ENCODE results near the gene CASP8AP2. TPM values are rescaled to one million over a fixed set of nuclear protein-coding genes. Genes with fewer than 3 reads are reported as not detected.

The CASP8AP2 gene
- total RNA-seq, 2 experiments from 2014 or later: 17.3 to 20.0 TPM

DNA sequence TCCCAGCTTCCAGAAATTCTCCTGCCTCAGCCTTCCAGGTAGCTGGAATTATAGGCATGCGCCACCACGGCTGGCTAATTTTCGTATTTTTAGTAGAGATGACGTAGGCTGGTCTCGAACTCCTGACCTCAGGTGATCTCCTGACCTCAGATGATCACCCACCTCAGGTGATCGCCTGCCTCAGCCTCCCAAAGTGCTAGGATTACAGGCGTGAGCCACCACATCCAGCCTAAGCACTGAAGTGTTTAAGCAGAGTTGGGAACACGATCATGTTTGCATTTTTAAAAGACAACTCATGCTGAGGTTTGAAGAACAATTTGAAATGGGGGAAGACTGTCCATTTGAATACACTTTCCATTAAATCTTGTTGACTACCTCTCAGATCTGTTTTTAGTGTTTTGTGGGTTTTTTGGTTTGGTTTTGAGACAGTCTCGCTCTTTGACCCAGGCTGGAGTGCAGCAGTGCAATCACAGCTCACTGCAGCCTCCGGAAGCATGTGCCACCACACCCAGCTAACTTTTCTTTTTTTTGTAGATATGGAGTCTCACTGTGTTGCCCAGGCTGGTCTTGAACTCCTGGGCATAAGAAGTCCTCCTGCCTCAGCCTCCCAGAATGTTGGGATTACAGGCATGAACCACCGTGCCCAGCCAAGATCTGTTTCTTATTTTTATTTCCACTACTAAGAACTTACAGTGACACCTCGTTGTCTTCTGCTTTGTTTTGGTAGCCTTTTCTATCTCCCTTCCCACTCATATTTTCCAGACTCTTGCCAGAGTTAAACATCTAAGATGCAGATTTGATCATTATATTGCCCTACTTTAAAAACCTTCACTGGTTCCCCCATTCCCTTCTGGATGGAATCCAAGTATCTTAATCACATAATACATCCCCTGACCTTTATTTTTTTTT lies 5.5 kb downstream of the CASP8AP2 start:
- H3K36me3 Mint-ChIP-seq (ENCODE audit: low read depth): peaks cover 57% of the 10 kb centered on the region
- DNase-seq (peak in 12 of 14 experiments; percentile 19 to 73 (median 42)), ATAC-seq (ENCODE audit: poor library complexity) (peak; percentile 79)
- Histone ChIP-seq H3K36me3 (ENCODE audit: insufficient read depth, low read length) (peaks cover 23% of the 10 kb centered on the region), H3K27me3 (ENCODE audit: control insufficient read depth in 1 of 2, insufficient read depth in 2 of 2, low read length in 2 of 2) (no peaks in the 10 kb centered on the region), H3K27ac (ENCODE audit: low read depth in 1 of 2, low read length in 2 of 2) (peak overlapping the region; percentile 56 to 87), H3K4me1 (ENCODE audit: insufficient read depth, low read length) (peaks cover 65% of the 10 kb centered on the region), H3K9me3 (ENCODE audit: control insufficient read depth in 1 of 2, insufficient read depth in 1 of 2, low read length in 2 of 2) (no peaks in the 10 kb centered on the region), H3K4me3 (ENCODE audit: low read length) (peak overlapping the region; percentile 29)
- TF ChIP-seq, protein P1, sequence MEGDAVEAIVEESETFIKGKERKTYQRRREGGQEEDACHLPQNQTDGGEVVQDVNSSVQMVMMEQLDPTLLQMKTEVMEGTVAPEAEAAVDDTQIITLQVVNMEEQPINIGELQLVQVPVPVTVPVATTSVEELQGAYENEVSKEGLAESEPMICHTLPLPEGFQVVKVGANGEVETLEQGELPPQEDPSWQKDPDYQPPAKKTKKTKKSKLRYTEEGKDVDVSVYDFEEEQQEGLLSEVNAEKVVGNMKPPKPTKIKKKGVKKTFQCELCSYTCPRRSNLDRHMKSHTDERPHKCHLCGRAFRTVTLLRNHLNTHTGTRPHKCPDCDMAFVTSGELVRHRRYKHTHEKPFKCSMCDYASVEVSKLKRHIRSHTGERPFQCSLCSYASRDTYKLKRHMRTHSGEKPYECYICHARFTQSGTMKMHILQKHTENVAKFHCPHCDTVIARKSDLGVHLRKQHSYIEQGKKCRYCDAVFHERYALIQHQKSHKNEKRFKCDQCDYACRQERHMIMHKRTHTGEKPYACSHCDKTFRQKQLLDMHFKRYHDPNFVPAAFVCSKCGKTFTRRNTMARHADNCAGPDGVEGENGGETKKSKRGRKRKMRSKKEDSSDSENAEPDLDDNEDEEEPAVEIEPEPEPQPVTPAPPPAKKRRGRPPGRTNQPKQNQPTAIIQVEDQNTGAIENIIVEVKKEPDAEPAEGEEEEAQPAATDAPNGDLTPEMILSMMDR (IDR thresholded peaks at IDR 0.05): no peak
- peak overlapping the region; percentile 90 for H3K27ac Mint-ChIP-seq
- peak overlapping the region; percentile 72 for H3K4me3 Mint-ChIP-seq
- H3K4me1 Mint-ChIP-seq (ENCODE audit: low read depth): peaks cover 66% of the 10 kb centered on the region
- H3K27me3 Mint-ChIP-seq: no peaks in the 10 kb centered on the region
- no peaks in the 10 kb centered on the region for H3K9me3 Mint-ChIP-seq
- intact Hi-C loops (cut with DNase I, micrococcal nuclease): no loop called here
- ChIA-PET CTCF (interaction anchor here (0.7 kb wide), 1 partner anchor 15 kb away, joined by 3 read pairs; the partner anchor contains the start of gene MDN1), POLR2A (interaction anchor here (1.0 to 2.1 kb wide), 3 partner anchors 15 to 755 kb away, joined by 3 to 15 read pairs (median 3); partner anchors contain the start of genes MDN1 and PNRC1)

DNA sequence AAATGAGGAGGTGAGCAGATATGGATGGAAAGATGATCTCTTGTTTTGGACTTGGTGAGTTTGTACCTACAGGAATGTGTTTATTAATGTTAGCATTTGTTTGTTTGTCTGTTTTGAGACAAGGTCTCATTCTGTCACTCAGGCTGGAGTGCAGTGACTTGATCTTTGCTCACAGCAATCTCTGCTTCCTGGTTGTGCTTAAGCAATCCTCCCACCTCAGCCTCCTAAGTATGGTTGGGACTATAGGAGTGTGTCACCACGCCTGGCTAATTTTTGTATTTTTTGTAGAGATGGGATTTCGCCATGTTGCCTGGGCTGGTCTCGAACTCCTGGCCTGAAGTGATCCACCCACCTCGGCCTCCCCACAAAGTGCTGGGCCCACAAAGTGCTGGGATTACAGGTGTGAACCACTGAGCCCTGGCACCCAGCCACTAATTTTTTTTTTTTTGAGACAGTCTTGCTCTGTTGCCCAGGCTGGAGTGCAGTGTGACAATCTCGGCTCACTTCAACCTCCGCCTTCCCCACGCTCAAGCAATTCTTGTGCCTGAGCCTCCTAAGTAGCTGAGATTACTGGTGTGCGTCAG lies 7.1 kb downstream of the CASP8AP2 start:
- Histone ChIP-seq H3K36me3 (ENCODE audit: insufficient read depth, low read length) (peaks cover 28% of the 10 kb centered on the region), H3K27ac (ENCODE audit: low read depth in 1 of 2, low read length in 2 of 2) (no peak overlapping the region), H3K9me3 (ENCODE audit: control insufficient read depth in 1 of 2, insufficient read depth in 1 of 2, low read length in 2 of 2) (no peaks in the 10 kb centered on the region), H3K27me3 (ENCODE audit: control insufficient read depth in 1 of 2, insufficient read depth in 2 of 2, low read length in 2 of 2) (no peaks in the 10 kb centered on the region), H3K4me3 (ENCODE audit: low read length) (no peak overlapping the region), H3K4me1 (ENCODE audit: insufficient read depth, low read length) (peaks cover 64% of the 10 kb centered on the region)
- Mint-ChIP-seq H3K27ac (peak overlapping the region; percentile 71), H3K4me1 (ENCODE audit: low read depth) (peaks cover 62% of the 10 kb centered on the region), H3K9me3 (no peaks in the 10 kb centered on the region), H3K27me3 (no peaks in the 10 kb centered on the region), H3K4me3 (no peak overlapping the region), H3K36me3 (ENCODE audit: low read depth) (peaks cover 57% of the 10 kb centered on the region)
- DNase-seq (no peak), ATAC-seq (ENCODE audit: poor library complexity) (no peak)
- TF ChIP-seq, protein P1 (IDR thresholded peaks at IDR 0.05): no peak
- intact Hi-C loops (cut with DNase I, micrococcal nuclease): no loop called here
- ChIA-PET CTCF (no interaction called here), POLR2A (interaction anchor here (3.1 kb wide), 1 partner anchor 7 kb away, joined by 9 read pairs; the partner anchor contains the start of gene CASP8AP2)

DNA sequence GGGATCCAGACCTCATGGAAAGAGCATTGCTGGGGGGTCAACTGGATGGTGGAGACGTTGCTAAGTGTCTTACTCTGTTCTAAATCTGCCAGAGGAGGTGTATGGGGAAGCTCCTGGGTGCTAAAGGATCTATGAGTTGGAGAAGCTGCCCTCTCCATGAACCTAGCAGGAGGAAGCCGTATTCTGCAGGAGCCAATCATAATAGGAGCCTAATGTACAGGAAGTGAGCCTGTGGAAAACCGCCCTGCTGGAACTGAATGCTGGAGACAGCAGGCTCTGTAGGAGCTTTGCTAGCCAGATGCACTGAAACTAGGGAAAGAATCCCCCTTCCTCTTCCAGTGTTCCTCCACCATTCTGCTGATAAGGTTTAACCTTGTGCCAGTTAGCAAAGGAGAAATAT lies 10.9 kb downstream of the CASP8AP2 start:
- H3K4me1 ChIP-seq (ENCODE audit: insufficient read depth, low read length): peaks cover 52% of the 10 kb centered on the region
- no peaks in the 10 kb centered on the region for H3K9me3 ChIP-seq (ENCODE audit: control insufficient read depth in 1 of 2, insufficient read depth in 1 of 2, low read length in 2 of 2)
- no peak overlapping the region for H3K4me3 ChIP-seq (ENCODE audit: low read length)
- DNase-seq (no peak), ATAC-seq (ENCODE audit: poor library complexity) (no peak)
- TF ChIP-seq, protein P1 (IDR thresholded peaks at IDR 0.05): no peak
- H3K27ac ChIP-seq (ENCODE audit: low read depth in 1 of 2, low read length in 2 of 2): no peak overlapping the region
- H3K9me3 Mint-ChIP-seq: no peaks in the 10 kb centered on the region
- intact Hi-C loops (cut with DNase I, micrococcal nuclease): no loop called here
- peaks cover 12% of the 10 kb centered on the region for H3K36me3 ChIP-seq (ENCODE audit: insufficient read depth, low read length)
- CTCF ChIA-PET: no interaction called here
- H3K27ac Mint-ChIP-seq: peak overlapping the region; percentile 5
- no peaks in the 10 kb centered on the region for H3K27me3 Mint-ChIP-seq
- POLR2A ChIA-PET: interaction anchor here (1.8 kb wide), 1 partner anchor 11 kb away, joined by 14 read pairs; the partner anchor contains the start of gene CASP8AP2
- peaks cover 63% of the 10 kb centered on the region for H3K4me1 Mint-ChIP-seq (ENCODE audit: low read depth)
- H3K36me3 Mint-ChIP-seq (ENCODE audit: low read depth): peaks cover 46% of the 10 kb centered on the region
- peak overlapping the region; percentile 8 for H3K4me3 Mint-ChIP-seq
- H3K27me3 ChIP-seq (ENCODE audit: control insufficient read depth in 1 of 2, insufficient read depth in 2 of 2, low read length in 2 of 2): no peaks in the 10 kb centered on the region

Measured in CD4-positive, alpha-beta T cell (primary cell).